Measurements from ENCODE around the gene MAGEC3.

Gene MAGEC3

DNA sequence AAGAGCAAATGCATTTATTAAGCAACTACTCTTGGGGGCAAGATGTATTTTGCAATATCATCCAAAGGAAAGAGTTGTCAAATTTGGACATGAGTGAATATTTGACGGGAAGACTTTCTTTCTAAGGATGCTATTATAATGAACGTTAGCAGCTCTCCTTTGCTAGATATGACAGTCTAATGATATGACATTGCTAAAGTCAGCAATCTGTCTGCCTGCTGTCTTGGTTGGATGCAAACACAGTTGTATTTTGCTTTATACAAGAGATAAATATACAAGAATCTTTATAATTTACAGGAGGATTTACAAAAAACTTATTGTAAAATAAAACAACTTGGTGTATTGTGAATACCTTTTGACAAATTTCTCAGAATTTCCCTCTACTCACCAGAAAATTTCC lies 103.1 kb downstream of the MAGEC3 start:
- H3K4me3 ChIP-seq (ENCODE audit: low read length) = no peak overlapping the region
- TF ChIP-seq, protein P1, sequence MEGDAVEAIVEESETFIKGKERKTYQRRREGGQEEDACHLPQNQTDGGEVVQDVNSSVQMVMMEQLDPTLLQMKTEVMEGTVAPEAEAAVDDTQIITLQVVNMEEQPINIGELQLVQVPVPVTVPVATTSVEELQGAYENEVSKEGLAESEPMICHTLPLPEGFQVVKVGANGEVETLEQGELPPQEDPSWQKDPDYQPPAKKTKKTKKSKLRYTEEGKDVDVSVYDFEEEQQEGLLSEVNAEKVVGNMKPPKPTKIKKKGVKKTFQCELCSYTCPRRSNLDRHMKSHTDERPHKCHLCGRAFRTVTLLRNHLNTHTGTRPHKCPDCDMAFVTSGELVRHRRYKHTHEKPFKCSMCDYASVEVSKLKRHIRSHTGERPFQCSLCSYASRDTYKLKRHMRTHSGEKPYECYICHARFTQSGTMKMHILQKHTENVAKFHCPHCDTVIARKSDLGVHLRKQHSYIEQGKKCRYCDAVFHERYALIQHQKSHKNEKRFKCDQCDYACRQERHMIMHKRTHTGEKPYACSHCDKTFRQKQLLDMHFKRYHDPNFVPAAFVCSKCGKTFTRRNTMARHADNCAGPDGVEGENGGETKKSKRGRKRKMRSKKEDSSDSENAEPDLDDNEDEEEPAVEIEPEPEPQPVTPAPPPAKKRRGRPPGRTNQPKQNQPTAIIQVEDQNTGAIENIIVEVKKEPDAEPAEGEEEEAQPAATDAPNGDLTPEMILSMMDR (conservative IDR thresholded peaks at IDR 0.05; ENCODE audit: low read depth, low read length) = no peak
- no peak for DNase-seq (ENCODE audit: low read depth)

DNA sequence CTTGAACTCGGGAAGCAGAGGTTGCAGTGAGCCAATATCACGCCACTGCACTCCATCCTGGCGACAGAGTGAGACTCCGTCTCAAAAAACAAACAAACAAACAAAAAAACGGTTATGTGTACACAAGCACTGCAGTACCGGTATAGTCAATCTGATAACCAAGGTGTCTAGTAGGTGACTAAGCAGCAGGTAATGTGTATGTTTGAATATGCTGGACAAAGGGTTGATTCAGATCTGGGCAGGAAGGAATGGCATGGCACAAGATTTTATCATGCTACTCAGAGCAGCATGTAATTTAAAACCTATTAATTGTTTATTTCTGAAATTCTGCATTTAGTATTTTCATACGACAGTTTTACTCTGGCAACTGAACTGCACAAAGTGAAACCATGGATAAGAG lies 107.3 kb downstream of the MAGEC3 start:
- TF ChIP-seq, protein P1 (conservative IDR thresholded peaks at IDR 0.05; ENCODE audit: low read depth, low read length) = no peak
- H3K4me3 ChIP-seq (ENCODE audit: low read length) = no peak overlapping the region
- DNase-seq (ENCODE audit: low read depth) = no peak

DNA sequence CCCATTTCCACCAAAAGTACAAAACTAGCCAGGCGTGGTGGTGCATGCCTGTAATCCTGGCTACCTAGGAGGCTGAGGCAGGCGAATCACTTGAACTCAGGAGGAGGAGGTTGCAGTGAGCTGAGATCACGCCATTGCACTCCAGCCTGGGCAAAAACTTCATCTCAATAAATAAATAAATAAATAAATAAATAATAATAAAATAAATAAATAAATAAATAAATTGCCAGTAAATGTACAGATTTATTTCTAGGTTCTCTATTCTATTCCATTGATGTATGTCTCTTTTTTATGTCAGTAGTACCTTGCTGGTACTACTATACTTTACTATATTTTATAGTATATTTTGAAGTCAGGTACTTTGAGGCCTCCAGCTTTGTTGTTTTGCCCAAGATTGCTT lies 109.2 kb downstream of the MAGEC3 start:
- DNase-seq (ENCODE audit: low read depth) = no peak
- TF ChIP-seq, protein P1 (conservative IDR thresholded peaks at IDR 0.05; ENCODE audit: low read depth, low read length) = no peak
- H3K4me3 ChIP-seq (ENCODE audit: low read length) = no peak overlapping the region
